Measurements from ENCODE around the gene RNF5. TPM values are rescaled to one million over a fixed set of nuclear protein-coding genes. Genes with fewer than 3 reads are reported as not detected.
A peak's percentile ranks its signal among the peaks of the same experiment; 100 is the strongest.

RNF5 gene
- total and polyA plus RNA-seq, 10 of the 15 experiments (the other 5 are each of a cell fraction or from before 2014, with no cell fraction given): 31.4 to 114 (median 62.8) TPM

DNA sequence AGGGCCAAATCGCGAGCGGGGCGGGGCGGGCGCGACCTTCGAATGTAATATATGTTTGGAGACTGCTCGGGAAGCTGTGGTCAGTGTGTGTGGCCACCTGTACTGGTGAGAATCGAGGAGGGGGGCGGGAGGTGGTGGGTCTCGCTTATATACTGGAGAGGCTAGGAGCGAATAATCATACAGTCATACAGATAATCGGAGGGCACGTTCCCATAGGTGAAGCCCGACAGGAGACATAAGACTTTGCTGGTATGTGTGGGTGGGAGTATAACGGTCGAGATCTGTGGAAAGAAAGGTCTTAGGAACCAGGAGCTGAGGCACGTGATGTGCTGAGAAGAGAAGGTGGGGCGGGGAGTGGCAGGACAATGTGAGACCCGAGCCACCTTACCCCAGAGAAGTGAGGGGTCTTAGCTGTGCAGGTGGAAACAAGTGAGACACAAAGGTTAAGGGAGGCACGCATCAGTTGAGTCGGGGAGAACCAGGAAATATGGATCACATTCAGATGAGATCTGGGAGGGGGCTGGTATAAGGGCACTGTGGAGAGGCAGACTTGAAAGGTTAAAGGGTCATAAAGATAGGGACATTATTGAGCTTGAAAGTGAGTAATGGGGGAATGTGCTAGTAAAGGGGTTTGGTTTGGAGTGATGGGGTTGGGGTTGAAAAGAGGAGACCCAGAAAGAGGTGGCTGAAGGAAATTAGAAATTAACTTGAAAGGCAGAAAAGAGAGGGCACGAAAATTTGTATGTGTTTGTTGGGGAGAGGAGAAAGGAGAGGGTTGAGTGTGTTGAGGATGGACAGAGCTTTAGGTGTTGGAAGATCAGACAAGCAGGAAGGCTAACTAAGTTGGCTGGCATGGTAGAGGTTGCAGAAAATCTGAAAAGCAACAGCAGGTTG is 589 bp downstream of the RNF5 start (continued):
- TF ChIP-seq, protein P1, sequence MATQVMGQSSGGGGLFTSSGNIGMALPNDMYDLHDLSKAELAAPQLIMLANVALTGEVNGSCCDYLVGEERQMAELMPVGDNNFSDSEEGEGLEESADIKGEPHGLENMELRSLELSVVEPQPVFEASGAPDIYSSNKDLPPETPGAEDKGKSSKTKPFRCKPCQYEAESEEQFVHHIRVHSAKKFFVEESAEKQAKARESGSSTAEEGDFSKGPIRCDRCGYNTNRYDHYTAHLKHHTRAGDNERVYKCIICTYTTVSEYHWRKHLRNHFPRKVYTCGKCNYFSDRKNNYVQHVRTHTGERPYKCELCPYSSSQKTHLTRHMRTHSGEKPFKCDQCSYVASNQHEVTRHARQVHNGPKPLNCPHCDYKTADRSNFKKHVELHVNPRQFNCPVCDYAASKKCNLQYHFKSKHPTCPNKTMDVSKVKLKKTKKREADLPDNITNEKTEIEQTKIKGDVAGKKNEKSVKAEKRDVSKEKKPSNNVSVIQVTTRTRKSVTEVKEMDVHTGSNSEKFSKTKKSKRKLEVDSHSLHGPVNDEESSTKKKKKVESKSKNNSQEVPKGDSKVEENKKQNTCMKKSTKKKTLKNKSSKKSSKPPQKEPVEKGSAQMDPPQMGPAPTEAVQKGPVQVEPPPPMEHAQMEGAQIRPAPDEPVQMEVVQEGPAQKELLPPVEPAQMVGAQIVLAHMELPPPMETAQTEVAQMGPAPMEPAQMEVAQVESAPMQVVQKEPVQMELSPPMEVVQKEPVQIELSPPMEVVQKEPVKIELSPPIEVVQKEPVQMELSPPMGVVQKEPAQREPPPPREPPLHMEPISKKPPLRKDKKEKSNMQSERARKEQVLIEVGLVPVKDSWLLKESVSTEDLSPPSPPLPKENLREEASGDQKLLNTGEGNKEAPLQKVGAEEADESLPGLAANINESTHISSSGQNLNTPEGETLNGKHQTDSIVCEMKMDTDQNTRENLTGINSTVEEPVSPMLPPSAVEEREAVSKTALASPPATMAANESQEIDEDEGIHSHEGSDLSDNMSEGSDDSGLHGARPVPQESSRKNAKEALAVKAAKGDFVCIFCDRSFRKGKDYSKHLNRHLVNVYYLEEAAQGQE (IDR thresholded peaks at IDR 0.05; ENCODE audit: low read depth, low read length): no peak
- TF ChIP-seq ZNF622 (IDR thresholded peaks at IDR 0.05) (no peak), MTA3 (IDR thresholded peaks at IDR 0.05; ENCODE audit: borderline replicate concordance, low read length) (no peak), RUNX3 (IDR thresholded peaks at IDR 0.05; ENCODE audit: low read length) (peak; percentile 55), TAF1 (IDR thresholded peaks at IDR 0.05; ENCODE audit: borderline replicate concordance, low read depth, low read length) (no peak), FOXM1 (IDR thresholded peaks at IDR 0.05; ENCODE audit: low read depth, low read length) (no peak), NFIC (IDR thresholded peaks at IDR 0.05; ENCODE audit: low read depth, low read length) (no peak), RFX5 (IDR thresholded peaks at IDR 0.05; ENCODE audit: low read depth, low read length) (no peak), LARP7 (IDR thresholded peaks at IDR 0.05) (0 out of 2 replicates have a peak, but pooled peaks have one; percentile 30), BMI1 (IDR thresholded peaks at IDR 0.05; ENCODE audit: borderline replicate concordance) (no peak), NFXL1 (IDR thresholded peaks at IDR 0.05; ENCODE audit: borderline replicate concordance) (no peak), USF1 (IDR thresholded peaks at IDR 0.05; ENCODE audit: borderline replicate concordance, extremely low read length, insufficient read depth, low read depth, low read length) (no peak), RAD21 (IDR thresholded peaks at IDR 0.05; ENCODE audit: insufficient read depth, low read depth, low read length) (no peak), HDAC2 (IDR thresholded peaks at IDR 0.05) (no peak), CUX1 (IDR thresholded peaks at IDR 0.05; ENCODE audit: insufficient replicate concordance, low read depth, low read length) (no peak), TARDBP (IDR thresholded peaks at IDR 0.05; ENCODE audit: borderline replicate concordance) (no peak), GATAD2B (conservative IDR thresholded peaks at IDR 0.05; ENCODE audit: low read depth) (no peak), WRNIP1 (IDR thresholded peaks at IDR 0.05; ENCODE audit: borderline replicate concordance, low read depth, low read length) (no peak), JUND (IDR thresholded peaks at IDR 0.05; ENCODE audit: low read depth, low read length) (no peak), HDGF (IDR thresholded peaks at IDR 0.05) (no peak)

Measured in GM12878 (cell line).